ENCODE measurements around the gene SETD4. TPM values are rescaled to one million over a fixed set of nuclear protein-coding genes. Genes with fewer than 3 reads are reported as not detected.

SETD4 gene, protein sequence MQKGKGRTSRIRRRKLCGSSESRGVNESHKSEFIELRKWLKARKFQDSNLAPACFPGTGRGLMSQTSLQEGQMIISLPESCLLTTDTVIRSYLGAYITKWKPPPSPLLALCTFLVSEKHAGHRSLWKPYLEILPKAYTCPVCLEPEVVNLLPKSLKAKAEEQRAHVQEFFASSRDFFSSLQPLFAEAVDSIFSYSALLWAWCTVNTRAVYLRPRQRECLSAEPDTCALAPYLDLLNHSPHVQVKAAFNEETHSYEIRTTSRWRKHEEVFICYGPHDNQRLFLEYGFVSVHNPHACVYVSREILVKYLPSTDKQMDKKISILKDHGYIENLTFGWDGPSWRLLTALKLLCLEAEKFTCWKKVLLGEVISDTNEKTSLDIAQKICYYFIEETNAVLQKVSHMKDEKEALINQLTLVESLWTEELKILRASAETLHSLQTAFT
- total RNA-seq (2022) (24.3 and 28.8 TPM in 2 replicates), Bru-seq, nascent RNA (percentile 76 among the genes with signal in this experiment), BruChase-seq, experiment 1, labeled RNA remaining after a 2-hour chase (percentile 76 among the genes with signal in this experiment), BruChase-seq, experiment 2, labeled RNA remaining after a 6-hour chase (percentile 68 among the genes with signal in this experiment)
- long read RNA-seq, transcript SETD4-201 (12 exons, 3,015 nt): major isoform, 9 of 59 reads
- long read RNA-seq, partial matches to known transcripts: 23 of 59 reads
- long read RNA-seq, other reads (novel, unspliced or antisense): 26 of 59 reads

GRCh38 chr21:36060159-36060921 lies at the start of gene SETD4:
Gene SETD4 (minus strand): TSS chr21:36060526. CDS start chr21:36058888, 1,638 bp downstream.
- no peaks in the 10 kb centered on the region for H3K27me3 ChIP-seq (replicated peaks; ENCODE audit: control insufficient read depth, insufficient read depth, low read length)
- ChIA-PET POLR2A (interaction anchor here (0.5 to 2.0 kb wide), 3 partner anchors 9 to 94 kb away, joined by 3 to 23 read pairs (median 5); partner anchors contain the start of gene CBR1), CTCF (interaction anchor here (0.6 to 0.9 kb wide), 4 partner anchors 46 to 55 kb away, joined by 3 to 4 read pairs (median 4); no protein-coding TSS in a partner anchor)
- H3K36me3 ChIP-seq (ENCODE audit: control insufficient read depth, insufficient read depth, low read length): peaks cover 3% of the 10 kb centered on the region
- H3K4me1 ChIP-seq: peaks cover 14% of the 10 kb centered on the region; the same call in 1 of the 2 replicates
- Mint-ChIP-seq H3K9me3 (ENCODE audit: unreplicated experiment) (peaks cover 9% of the 10 kb centered on the region), H3K4me3 (ENCODE audit: unreplicated experiment) (peak within 1 kb of the TSS; percentile 90), H3K36me3 (ENCODE audit: insufficient read depth, unreplicated experiment) (peaks cover 33% of the 10 kb centered on the region), H3K4me1 (ENCODE audit: low read depth, unreplicated experiment) (peaks cover 12% of the 10 kb centered on the region), H3K27ac (ENCODE audit: unreplicated experiment) (peak within 1 kb of the TSS; percentile 93), H3K27me3 (ENCODE audit: insufficient read depth, unreplicated experiment) (no peaks in the 10 kb centered on the region)
- no peaks in the 10 kb centered on the region for H3K9me3 ChIP-seq
- intact Hi-C loops (cut with micrococcal nuclease; ENCODE audit: unreplicated experiment): loop anchor here (2.0 kb wide), 1 partner anchor 52 kb away; no protein-coding TSS in a partner anchor
- TSS peak; percentile 87 for BruUV-seq (replicated peaks)
- peak within 1 kb of the TSS; percentile 68 for H3K4me3 ChIP-seq (ENCODE audit: low read depth, low read length)
- DNase-seq: peak; percentile 95 to 96
- TF ChIP-seq, protein P1, sequence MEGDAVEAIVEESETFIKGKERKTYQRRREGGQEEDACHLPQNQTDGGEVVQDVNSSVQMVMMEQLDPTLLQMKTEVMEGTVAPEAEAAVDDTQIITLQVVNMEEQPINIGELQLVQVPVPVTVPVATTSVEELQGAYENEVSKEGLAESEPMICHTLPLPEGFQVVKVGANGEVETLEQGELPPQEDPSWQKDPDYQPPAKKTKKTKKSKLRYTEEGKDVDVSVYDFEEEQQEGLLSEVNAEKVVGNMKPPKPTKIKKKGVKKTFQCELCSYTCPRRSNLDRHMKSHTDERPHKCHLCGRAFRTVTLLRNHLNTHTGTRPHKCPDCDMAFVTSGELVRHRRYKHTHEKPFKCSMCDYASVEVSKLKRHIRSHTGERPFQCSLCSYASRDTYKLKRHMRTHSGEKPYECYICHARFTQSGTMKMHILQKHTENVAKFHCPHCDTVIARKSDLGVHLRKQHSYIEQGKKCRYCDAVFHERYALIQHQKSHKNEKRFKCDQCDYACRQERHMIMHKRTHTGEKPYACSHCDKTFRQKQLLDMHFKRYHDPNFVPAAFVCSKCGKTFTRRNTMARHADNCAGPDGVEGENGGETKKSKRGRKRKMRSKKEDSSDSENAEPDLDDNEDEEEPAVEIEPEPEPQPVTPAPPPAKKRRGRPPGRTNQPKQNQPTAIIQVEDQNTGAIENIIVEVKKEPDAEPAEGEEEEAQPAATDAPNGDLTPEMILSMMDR (IDR thresholded peaks at IDR 0.05; ENCODE audit: insufficient read depth in 1 of 2, low read depth in 1 of 2, low read length in 1 of 2, severe bottlenecking in 1 of 2, unreplicated experiment in 1 of 2): no peak

DNA sequence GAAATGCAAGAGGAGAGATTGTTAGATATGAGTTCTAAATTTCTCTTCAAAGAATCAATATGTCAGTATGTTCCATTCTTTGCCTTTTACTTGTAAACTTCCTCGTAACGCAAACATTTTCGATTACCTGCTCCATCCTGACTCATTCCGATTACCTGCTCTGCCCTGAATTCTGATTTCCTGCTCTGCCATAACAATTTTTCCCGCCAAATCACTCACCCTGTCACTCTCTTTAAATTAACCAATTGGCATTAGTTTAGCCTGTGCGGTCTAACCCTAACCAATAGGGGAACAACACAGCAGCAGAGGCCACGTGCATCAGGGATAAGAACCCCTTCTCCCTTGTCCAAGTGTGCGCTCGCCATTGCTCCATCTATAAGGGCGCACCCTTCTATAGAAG lies 49.5 kb upstream of the SETD4 start:
- Mint-ChIP-seq H3K36me3 (ENCODE audit: insufficient read depth, unreplicated experiment) (no peaks in the 10 kb centered on the region), H3K9me3 (ENCODE audit: unreplicated experiment) (no peaks in the 10 kb centered on the region), H3K27me3 (ENCODE audit: insufficient read depth, unreplicated experiment) (no peaks in the 10 kb centered on the region), H3K4me1 (ENCODE audit: low read depth, unreplicated experiment) (peaks cover 19% of the 10 kb centered on the region), H3K4me3 (ENCODE audit: unreplicated experiment) (no peak overlapping the region), H3K27ac (ENCODE audit: unreplicated experiment) (no peak overlapping the region)
- no TSS peak for BruUV-seq (replicated peaks)
- H3K9me3 ChIP-seq: no peaks in the 10 kb centered on the region
- intact Hi-C loops (cut with micrococcal nuclease; ENCODE audit: unreplicated experiment): no loop called here
- H3K4me3 ChIP-seq (ENCODE audit: low read depth, low read length): no peak overlapping the region
- ChIA-PET POLR2A (no interaction called here), CTCF (no interaction called here)
- peaks cover 8% of the 10 kb centered on the region for H3K4me1 ChIP-seq
- no peak for DNase-seq
- TF ChIP-seq, protein P1 (IDR thresholded peaks at IDR 0.05; ENCODE audit: insufficient read depth in 1 of 2, low read depth in 1 of 2, low read length in 1 of 2, severe bottlenecking in 1 of 2, unreplicated experiment in 1 of 2): no peak
- H3K27me3 ChIP-seq (replicated peaks; ENCODE audit: control insufficient read depth, insufficient read depth, low read length): no peaks in the 10 kb centered on the region
- H3K36me3 ChIP-seq (ENCODE audit: control insufficient read depth, insufficient read depth, low read length): no peaks in the 10 kb centered on the region

Measured in Caco-2 (cell line).